A172 (cell line): ENCODE results near the gene FGGY. TPM values are rescaled to one million over a fixed set of nuclear protein-coding genes. Genes with fewer than 3 reads are reported as not detected.
A peak's percentile ranks its signal among the peaks of the same experiment; 100 is the strongest.

Source experiments
- DNase-seq: peaks from one replicate; pipeline ENCODE4 v3.0.0-alpha.2; 2015; ENCODE audit warnings: low spot score
- total RNA-seq: library from RNA; depleted of rRNA; stranded (reverse); fragments of >200 nt; shearing (Covaris generic); gene quantifications from 2 replicates; pipeline ENCODE4 v1.2.3, GENCODE V29; 2014

Gene FGGY
- total RNA-seq, 1 experiment from 2014 or later = 15.3 TPM

- DNase-seq = no peak
Observed at GRCh38 chr1:59315529-59316463, 18.9 kb downstream of the FGGY start.

- DNase-seq = no peak
Observed at GRCh38 chr1:59316497-59317128, 19.7 kb downstream of the FGGY start.

GRCh38 chr1:59317343-59317742, 20.4 kb downstream of the FGGY start:
- no peak for DNase-seq

DNA sequence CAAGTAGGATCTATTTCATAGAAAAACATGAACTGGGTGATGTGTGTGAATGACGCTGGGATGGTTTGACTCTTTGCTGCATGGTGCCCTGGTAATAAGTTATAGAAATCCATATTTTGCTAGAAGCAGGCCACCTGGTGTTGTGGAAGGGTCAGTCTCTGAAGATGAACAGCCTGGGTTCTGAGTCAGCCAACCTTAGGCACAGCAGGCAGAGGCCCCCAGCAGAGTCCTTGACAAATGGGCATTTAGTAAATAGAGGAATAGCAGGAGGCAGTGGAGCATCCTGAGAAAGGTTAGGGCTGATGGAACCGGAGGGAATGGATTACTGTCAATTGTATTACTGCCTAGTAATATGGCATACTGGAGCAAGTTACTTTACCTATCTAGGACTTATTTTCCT, 20.9 kb downstream of the FGGY start:
- DNase-seq = no peak

GRCh38 chr1:59318271-59318860, 21.5 kb downstream of the FGGY start:
- DNase-seq = no peak

- no peak for DNase-seq
Observed at GRCh38 chr1:59322394-59322793, 25.5 kb downstream of the FGGY start.

- DNase-seq = no peak
Observed at GRCh38 chr1:59322814-59323213, 25.9 kb downstream of the FGGY start.

DNA sequence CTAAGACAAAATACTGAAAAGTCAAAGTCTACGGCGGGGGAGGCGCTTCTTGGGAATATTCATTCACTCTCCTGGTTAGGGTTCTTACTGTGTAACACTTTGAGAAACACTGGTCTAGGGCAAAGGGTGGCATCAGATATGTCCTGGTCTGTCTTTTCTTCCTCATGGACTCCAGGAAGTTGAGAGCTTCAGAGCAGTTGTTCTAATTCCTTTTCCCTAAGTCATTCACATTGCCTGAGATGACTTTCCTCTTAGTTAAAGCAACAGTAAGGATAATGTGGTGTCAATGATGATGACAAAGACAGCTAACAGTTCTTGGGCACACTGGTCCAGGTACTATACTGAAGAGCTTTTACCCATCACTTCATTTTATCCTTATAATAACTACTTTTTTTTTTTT, 27.0 kb downstream of the FGGY start:
- DNase-seq = no peak

GRCh38 chr1:59328353-59328752, 31.5 kb downstream of the FGGY start:
- no peak for DNase-seq

- no peak for DNase-seq
Observed at GRCh38 chr1:59329412-59330053, 32.6 kb downstream of the FGGY start.

DNA sequence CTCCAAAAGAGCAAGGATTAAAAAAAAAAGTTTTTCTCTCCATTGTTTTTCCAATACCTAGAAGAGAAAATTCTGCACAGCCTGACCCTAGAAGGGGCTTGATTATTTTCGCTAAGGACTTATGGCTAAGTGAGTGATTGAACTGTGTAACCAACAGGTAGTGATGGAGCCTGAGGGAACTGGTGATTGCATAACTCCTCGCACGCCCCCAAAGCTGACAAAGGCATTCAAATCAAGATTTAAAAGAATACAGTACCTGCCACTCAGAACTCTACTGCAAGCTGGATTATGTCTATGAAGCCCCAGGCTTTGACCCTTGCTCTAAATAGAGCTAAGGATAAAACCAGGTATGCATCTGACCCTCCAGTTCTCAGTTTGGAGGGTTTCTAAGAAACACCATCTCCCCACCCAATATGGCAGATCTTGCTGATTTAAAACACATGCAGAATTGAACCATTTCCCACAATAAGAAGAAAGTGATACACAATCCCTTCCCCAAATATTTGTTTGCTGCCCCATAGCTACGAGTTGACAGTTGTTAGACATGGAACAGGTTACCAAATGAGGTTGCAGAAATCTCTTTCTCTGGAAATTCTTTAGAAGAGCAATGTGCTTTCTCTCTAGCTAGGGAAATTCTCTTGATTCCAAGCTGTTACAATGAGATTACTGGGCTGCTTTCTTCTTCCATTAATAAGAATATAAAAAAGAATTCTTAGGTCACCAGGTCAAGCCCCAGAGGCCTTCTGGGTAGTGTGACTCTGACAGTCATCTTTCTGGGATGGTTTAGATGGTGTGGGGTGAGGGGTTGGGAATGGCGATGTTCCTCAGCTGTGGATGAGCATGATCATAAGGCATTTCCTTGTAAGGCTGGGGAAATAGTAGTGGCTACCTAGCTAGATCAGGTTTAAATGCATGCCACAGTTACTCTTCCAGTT, 35.1 kb downstream of the FGGY start:
- no peak for DNase-seq

DNA sequence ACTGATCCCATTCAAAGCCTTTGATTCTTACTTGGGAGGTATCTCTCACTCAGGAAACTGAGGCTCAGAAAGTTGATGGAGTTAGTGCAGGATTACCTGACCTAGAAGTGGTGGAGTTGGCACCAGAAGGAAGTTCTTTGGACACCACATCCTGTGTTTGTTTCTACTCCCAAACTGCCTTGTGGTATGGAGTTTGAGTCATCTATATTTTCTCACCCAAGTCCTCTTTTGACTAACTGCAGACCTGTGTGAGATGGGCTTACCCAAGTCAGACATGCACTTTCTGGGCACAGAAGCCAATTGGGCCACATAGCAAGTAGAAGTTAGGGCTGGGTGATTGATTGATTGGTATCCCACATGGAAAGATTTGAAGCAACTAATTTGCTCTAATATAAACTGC, 36.1 kb downstream of the FGGY start:
- DNase-seq = peak; percentile 48

DNA sequence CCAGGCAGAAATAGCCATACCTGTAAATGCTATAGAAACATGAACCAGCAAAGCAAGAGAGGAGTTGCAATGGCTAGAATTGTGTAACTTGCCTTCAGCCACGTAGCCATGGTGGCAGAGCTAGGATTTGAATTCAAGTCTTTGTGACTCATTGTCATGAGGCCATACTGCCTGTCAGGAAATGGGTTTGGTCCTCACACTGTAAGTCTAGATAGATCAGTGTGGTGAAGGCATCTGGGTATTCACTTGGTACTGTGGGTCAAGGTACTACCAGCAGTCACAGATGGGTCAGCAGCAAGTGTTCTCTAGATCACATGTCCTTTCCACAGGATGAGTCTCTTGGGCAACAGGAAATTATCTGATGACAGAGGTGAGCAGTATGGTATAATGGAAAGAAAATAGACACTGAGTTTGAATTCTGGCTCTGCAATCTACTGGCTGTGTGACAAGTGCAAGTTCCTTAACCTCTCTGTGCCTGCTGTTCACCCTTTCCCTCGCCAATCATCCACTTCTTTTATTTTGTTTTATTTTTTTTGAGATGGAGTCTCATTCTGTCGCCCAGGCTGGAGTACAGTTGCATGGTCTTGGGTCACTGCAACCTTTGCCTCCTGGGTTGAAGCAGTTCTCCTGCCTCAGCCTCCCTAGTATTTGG, 36.9 kb downstream of the FGGY start:
- no peak for DNase-seq

- no peak for DNase-seq
Observed at GRCh38 chr1:59340411-59341307, 43.8 kb downstream of the FGGY start.

- DNase-seq = no peak
Observed at GRCh38 chr1:59342801-59343575, 46.1 kb downstream of the FGGY start.

DNA sequence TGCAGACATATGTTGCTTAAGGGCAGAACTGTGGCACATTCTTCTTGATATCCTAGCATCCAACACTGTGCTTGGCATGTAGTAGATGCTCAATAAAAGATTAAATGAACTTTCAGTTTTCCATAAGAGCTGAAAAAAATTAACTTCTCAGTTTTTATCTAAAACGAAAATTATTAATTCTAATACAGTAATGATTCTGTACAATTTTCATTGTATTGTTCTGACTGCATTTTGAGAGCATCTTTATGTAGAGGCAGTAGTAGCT, 46.6 kb downstream of the FGGY start:
- DNase-seq = no peak

DNA sequence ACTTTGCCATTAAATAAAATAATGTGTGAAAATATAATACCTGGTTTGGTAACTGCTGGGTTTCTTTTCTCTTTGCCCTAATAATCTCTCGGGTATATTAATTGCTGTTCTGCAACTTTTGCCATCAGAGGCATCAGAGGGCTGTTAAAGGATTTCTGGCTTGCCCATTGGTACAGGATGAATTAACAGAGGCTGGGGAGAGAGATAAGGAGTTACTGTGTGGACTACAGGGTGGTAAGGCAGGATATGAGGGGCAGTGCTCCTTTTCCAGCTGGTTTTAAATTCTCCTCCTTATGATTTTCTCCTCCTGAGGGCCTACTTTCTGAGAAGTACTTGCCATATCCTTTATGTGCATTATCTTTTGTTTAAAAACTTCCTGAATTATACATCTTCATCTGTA, 48.3 kb downstream of the FGGY start:
- no peak for DNase-seq

GRCh38 chr1:59346429-59346828, 49.5 kb downstream of the FGGY start:
- DNase-seq = no peak

DNA sequence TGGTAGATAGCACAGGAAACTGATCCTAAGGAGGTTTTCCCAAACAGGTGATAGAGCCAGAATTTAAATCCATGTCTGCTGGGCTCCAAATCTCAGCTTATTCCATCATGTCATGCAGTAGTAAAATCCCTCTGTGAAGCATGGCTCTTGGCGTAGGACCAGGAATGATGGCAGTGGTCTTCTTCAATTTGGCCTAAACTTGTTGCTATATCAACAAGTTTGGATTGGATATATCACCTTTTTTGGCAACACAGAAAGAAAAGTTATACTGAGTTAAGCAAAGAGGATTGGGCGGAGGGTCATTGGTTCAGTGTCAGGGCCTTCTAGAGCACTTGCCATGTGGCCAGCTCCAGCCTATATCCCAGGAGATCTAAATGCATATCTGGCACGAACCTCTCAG, 52.2 kb downstream of the FGGY start:
- DNase-seq = no peak
